GM18502 (cell line): ENCODE data around the gene RBM10.
A peak's percentile ranks its signal among the peaks of the same experiment; 100 is the strongest.

ENCODE experiments used
- ATAC-seq: cut with Tn5 transposase; IDR thresholded peaks from one replicate; pipeline ENCODE4 v1.9.1; 2021; ENCODE audit warnings: mild to moderate bottlenecking; ENCODE audit not compliant: unreplicated experiment, poor library complexity

The RBM10 gene

GRCh38 chrX:47193475-47194193 lies 48.6 kb downstream of the RBM10 start, which contains the start of gene UBA1:
Gene UBA1, plus strand, starts transcription at chrX:47193829. Its CDS starts 4,974 bp downstream, at chrX:47198803.
- ATAC-seq = peak; percentile 86

- ATAC-seq = peak; percentile 0
Measured at GRCh38 chrX:47194194-47194787, 49.3 kb downstream of the RBM10 start.

- ATAC-seq = no peak
Measured at GRCh38 chrX:47196098-47196497, 51.1 kb downstream of the RBM10 start.

GRCh38 chrX:47197526-47197925 lies 52.5 kb downstream of the RBM10 start:
- no peak for ATAC-seq

- no peak for ATAC-seq
Measured at GRCh38 chrX:47198026-47198686, 53.1 kb downstream of the RBM10 start.

GRCh38 chrX:47198687-47199080 lies 53.7 kb downstream of the RBM10 start:
- ATAC-seq = no peak

GRCh38 chrX:47199286-47199685 lies 54.3 kb downstream of the RBM10 start:
- no peak for ATAC-seq

GRCh38 chrX:47200385-47201150 lies 55.5 kb downstream of the RBM10 start:
- ATAC-seq = no peak

- no peak for ATAC-seq
Measured at GRCh38 chrX:47201345-47201944, 56.4 kb downstream of the RBM10 start.

GRCh38 chrX:47202316-47202715 lies 57.3 kb downstream of the RBM10 start:
- ATAC-seq = no peak

- no peak for ATAC-seq
Measured at GRCh38 chrX:47202877-47203276, 57.9 kb downstream of the RBM10 start.

- no peak for ATAC-seq
Measured at GRCh38 chrX:47204970-47205369, 59.9 kb downstream of the RBM10 start.

- ATAC-seq = no peak
Measured at GRCh38 chrX:47206316-47206715, 61.3 kb downstream of the RBM10 start.

- no peak for ATAC-seq
Measured at GRCh38 chrX:47208108-47208507, 63.1 kb downstream of the RBM10 start.

GRCh38 chrX:47209508-47210238 lies 64.7 kb downstream of the RBM10 start:
- ATAC-seq = no peak

GRCh38 chrX:47210661-47211425 lies 65.8 kb downstream of the RBM10 start:
- no peak for ATAC-seq

- ATAC-seq = no peak
Measured at GRCh38 chrX:47212381-47213293, 67.6 kb downstream of the RBM10 start.
